GM19043 (cell line): Measurements from ENCODE around the gene PAFAH1B1.

ENCODE experiments used
- ATAC-seq: cut with Tn5 transposase; IDR thresholded peaks from one replicate; pipeline ENCODE4 v1.9.1; 2021; ENCODE audit warnings: low read depth; ENCODE audit not compliant: unreplicated experiment

PAFAH1B1 gene

DNA sequence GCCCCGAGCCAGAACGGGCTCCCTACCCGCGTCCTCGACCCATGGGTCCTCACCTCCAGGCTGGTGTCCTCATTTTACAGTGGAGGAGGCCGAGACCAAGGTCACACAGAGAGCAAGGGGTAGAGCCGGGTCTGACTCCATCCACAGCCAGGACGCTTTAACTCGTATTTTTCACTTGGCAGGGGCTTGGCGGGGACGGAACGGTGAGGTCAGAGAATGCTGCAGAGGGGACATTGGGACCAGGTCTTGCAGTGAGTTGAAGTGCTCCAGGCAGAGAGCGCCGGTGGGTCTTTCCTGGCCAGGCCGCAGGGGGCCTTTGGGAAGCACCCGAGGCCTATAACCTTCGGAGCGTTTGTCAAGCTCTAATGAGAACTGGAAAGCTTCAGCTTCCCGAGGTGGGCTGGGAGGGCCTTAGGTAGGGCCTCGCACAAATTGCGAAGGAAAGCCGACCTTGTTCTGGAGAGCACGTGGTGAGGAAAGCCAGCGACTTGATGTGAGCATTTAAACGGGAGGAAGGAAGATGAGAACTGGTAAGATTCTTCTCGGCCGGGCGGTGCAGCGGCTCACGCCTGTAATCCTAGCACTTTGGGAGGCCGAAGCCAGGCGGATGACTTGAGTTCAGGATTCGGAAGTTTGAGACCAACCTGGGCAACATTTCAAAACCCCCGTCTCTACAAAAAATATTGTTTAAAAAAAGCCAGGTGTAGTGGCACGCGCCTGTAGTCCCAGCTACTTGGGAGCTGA, 119.0 kb downstream of the PAFAH1B1 start:
- no peak for ATAC-seq

DNA sequence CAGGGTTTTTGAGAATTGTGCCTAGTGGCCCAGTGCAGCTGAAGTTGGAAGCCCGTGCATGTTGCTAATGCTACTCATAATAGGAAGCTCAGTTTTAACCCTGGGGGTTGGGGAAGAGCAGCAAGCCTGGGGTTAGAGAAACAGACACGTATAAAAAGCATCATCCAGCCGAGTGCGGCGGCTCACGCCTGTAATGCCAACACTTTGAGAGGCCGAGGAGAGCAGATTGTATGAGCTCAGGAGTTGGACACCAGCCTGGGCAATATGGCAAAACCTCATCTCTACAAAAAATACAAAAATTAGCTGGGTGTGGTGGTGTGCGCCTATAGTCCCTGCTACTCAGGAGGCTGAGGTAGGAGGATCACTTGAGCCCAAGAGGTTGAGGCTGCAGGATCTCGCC, 120.4 kb downstream of the PAFAH1B1 start:
- no peak for ATAC-seq

DNA sequence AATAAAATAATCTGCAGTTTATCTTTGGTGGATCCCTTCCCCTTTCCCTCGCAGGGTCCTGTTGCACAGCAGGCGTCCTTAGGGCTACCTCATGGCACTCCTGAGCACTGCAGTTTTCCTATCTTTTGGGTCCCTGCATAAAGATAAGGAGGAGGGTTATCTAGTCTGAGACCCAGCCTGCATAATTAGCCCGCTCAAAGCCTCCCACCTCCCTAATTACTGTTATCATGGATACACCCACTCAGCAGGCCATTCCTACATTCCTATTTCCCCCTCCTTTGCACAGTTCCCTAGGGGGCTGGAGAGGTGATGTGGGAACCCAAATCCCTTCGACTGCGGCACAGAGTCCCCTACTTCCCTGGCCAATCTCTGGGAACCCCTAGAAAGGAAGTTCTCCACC, 123.2 kb downstream of the PAFAH1B1 start:
- ATAC-seq = no peak

DNA sequence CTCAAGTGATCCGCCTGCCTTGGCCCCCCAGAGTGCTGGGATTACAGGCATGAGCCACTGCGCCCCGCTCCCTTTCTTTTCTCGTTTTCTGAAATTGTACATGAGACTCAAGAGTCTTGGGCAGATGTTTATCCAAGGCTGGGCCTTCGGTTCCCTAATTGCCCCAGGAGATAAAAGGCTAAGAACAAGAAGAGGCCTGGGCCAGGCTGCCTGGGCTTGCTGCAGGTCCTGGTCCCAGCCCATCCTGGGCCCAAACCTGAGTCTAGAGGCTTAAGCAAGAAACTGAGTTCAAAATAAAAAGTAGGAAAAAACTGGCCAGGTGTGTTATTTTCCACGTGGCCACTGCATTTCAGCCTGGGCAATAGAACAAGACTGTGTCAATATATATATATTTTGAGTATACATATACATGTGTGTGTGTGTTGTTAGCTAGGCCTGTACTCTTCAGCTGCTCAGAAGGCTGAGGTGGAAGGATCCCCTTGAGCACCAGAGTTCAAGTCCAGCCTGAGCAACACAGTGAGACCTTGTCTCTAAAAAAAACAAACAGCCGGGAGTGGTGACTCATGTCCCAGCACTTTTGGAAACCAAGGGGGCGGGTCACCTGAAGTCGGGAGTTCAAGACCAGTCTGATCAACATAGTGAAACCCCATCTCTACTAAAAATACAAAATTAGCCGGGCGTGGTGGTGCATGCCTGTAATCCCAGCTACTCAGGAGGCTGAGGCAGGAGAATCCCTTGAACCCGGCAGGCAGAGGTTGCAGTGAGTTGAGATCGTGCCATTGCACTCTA, 124.9 kb downstream of the PAFAH1B1 start:
- no peak for ATAC-seq

DNA sequence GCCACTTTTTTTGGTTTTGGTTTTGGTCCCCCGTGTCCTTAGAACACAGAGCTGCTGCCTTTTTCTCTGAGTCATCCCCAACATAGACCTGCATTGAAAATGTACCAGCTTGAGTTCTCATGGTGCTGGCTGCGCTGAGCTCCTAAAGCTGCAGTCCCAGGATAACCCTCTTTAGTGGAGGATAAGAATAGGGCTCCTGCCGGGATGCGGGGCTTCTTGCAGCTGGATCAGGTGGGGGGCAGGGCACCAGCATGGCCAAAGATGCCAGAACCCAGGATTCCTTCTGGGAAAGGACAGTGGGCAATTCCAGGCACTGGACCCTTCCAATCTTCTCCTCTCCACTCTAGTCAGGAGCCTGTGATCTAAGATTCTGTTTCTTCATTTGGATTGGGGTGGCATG, 126.4 kb downstream of the PAFAH1B1 start:
- no peak for ATAC-seq

DNA sequence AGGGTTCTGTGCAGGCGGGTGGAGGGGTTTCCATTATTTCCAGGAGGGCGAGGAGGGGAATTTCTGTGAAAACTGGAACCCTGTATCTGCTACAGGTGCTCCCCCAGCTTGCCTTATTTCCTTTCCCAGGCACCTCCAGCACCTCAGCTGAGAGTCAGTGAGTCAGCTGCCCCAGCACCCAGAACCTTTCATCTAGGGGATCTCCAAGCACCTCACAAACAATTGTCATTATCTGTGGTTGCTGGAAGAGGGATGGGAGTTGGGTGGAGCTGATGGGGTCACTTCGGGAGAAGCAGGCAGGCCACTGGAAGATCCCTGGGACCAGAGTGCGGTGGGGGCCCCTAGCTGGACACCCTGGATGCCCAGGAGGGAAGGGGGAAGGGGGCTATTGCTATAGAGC, 128.1 kb downstream of the PAFAH1B1 start:
- ATAC-seq = no peak

DNA sequence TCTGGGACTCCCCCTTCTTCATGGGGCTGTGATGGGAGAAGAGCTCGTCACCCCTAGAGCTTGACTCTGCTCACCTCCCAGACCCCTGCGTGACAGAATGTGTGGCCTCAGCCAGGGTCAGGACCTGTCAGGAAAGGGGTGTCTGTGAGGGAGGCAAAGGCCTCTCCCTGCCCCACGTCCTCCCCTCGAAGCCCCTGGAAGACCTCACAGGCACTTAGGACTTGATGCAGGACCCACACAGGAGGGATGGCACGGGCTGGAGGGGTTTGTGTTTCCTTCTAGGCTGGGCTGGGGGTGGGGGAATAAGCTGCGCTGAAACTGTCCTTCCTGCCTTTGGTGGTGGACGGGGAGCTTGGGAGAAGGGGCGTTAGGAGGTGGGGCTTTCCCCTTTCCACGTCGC, 129.2 kb downstream of the PAFAH1B1 start:
- ATAC-seq = no peak

DNA sequence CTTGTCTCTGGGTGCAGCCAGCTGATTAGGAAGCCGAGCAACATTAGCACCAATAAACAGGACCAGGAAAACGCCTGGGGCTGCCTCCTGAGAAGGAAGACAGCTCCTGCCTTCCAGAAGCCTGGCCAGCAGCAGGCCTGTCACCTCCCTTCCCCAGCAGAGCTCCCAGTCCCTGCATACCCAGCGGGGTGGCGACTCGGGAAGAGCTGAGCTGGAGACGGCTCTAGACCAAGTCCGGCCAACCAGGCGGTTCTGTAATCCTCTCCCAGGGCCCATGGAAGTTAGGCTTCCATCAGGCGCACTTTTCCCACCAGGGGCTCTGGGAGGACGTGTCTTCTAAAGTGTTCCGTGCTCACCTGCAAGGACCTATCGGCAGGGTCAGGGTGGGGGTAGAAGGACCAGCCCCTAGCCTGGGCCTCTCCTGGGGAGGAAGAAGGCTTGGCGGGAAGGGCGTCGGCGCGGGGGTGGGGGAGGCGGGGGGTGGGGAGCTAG, 130.1 kb downstream of the PAFAH1B1 start:
- no peak for ATAC-seq

DNA sequence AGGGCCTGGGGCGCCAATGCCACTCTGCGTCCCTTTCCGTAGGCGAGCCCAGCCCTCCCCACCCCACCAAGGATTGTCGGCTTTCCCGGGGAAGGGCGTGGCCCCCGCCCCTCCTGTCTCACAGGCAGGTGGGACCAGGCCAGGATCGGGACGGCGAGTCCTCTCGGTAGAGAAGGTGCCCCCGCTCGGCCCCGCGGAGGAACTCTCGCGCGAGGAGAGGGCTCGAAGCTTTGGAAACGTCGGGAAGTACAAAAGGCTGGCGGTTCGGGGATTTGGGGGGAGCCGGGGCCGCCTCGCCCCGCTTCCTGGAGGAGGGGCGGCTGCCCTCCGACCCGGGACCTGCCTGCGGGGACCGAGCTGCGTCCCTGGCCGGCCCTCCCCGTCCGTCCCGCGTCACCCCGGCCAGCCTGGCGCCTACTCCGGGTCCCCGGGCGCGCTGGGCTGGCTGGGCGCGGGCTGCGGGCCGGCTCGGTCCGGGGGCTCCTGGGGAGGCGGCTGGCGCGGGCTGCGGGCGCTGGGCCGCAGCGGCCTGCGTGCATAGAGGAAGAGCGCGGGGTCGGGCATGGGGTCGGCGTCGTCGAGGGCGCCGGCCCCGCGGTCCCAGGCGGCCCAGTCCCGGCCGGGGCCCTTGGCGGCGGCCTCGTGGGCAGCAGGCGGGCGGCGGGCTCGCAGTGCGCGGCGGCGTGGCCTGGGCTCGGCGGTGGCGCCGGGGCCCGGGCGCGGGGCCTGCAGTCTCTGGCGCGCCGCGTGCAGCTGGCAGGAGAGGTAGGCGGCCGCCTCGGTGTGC, 130.7 kb downstream of the PAFAH1B1 start:
- ATAC-seq = no peak

DNA sequence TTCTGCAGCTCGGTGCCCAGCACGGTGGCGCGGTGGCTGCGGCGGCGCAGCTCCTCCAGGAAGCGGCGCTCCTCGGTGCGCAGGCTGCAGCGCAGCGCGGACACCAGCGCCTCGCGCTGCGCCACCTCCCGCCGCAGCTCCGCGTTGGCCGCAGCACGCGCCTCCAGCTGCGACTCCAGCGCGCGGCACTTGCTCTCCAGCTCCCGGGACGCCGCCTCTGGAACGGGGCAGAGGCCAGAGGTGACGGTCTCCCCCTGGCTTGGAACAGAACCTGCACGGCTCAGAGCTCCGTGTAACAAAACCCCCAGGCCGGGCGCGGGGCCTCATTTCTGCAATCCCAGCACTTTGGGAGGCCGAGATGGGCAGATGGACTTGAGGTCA, 131.3 kb downstream of the PAFAH1B1 start:
- ATAC-seq = no peak

DNA sequence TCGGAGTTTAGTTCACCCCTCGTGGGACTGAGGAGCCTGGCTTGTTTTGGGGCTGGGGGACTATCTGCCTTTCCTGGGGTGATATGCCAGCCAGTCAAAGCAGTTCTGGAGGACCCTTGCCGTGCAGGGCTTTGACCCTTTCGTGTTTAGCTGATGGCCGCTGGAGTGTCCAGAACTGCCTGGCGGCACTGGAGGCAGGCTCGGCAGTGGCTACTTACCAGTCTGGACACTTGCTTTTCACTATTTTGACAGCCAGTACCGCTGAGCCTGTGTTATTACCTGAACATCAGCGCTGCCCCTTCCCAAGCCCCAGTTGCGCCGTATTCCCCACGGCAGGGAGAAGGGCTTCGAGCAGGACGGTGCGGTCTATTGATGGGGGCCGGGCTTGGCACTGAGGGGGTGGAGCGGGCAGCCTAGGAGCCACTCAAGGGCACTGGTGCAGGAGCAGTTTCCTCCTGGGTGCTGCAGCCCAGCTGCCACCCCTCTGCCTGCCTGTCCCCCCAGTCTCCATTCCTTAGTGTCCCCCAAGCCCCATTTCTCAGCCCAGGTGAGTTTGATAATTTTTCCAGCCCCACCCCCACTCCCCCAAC, 137.4 kb downstream of the PAFAH1B1 start:
- no peak for ATAC-seq

DNA sequence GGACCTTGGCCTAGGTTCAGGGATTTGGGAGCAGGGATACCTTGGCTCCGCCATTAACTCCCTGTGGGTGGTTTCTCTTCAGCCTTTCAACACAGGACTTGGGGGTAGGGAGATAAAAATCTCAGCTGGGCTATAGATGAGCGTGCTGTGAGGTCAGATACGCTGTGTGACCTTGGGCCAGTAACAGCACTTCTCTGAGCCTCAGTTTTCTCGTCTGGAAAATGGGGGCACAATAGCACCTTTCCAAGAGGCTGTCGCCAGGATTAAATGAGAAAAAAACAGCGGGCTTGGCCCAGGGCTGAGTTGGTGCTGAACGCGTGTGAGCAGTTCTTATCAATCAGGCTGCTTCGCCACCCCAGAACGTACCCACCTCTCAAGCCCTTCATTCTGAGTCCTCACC, 138.4 kb downstream of the PAFAH1B1 start:
- no peak for ATAC-seq

DNA sequence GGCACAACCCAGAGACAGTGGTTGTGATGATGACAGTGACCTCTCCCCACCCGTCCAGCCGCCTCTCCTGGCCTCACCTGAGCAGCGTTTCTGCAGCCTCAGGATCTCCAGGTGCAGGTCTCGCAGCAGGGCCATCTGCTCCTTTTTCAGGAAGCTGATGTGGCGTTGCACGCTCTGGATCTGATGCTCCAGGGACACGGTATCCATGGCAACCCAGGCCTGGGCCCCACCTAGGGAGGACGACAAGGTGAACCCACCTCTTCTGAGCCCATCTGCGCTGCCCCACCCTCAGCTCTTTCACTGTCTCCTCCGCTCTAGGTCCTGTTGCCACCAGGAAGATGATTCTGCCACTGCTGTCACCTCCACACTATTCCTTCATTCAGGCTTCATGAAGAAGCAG, 141.5 kb downstream of the PAFAH1B1 start:
- no peak for ATAC-seq
